Stimulated activated CD8-positive, alpha-beta memory T cell treated with anti-CD3 and anti-CD28 coated beads, Interleukin-12 subunit alpha, Interleukin-12 subunit beta, amount 100 ng/mL, for 24 hours (primary cell): ENCODE results near the gene MAGEH1.
"Not testable (repeated sequence)": the region's sequence is repeated elsewhere in the genome, so short reads cannot be mapped to it uniquely, and the experiment has no call there.

Experiments used
- DNase-seq: peaks from one replicate; pipeline ENCODE4 v3.0.0-alpha.2; 2020; ENCODE audit errors: extremely low read depth

Gene MAGEH1, protein sequence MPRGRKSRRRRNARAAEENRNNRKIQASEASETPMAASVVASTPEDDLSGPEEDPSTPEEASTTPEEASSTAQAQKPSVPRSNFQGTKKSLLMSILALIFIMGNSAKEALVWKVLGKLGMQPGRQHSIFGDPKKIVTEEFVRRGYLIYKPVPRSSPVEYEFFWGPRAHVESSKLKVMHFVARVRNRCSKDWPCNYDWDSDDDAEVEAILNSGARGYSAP

DNA sequence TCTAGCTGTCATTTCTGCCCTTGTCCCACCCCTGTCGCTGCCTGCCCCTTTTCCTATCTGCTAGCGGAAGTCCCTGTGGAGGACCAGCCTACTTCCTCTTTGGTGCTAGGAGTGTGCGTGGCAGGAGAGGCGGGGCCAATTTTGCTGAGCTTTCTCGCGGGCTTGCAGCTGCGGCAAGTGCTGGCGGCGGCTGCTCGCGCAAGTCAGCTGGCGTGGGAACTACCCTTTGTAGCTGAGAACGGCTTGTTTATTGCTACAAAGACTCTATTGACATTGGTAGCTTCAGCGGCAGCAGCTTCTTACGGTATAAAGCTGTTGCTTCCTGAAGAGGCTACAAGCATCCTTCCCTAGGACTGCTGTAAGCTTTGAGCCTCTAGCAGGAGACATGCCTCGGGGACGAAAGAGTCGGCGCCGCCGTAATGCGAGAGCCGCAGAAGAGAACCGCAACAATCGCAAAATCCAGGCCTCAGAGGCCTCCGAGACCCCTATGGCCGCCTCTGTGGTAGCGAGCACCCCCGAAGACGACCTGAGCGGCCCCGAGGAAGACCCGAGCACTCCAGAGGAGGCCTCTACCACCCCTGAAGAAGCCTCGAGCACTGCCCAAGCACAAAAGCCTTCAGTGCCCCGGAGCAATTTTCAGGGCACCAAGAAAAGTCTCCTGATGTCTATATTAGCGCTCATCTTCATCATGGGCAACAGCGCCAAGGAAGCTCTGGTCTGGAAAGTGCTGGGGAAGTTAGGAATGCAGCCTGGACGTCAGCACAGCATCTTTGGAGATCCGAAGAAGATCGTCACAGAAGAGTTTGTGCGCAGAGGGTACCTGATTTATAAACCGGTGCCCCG is at the start of gene MAGEH1:
TSS of gene MAGEH1 (plus strand) at position 138 of the 843 bp plus-strand sequence. CDS start at position 386, 248 bp downstream.
- peak; percentile 57 for DNase-seq

DNA sequence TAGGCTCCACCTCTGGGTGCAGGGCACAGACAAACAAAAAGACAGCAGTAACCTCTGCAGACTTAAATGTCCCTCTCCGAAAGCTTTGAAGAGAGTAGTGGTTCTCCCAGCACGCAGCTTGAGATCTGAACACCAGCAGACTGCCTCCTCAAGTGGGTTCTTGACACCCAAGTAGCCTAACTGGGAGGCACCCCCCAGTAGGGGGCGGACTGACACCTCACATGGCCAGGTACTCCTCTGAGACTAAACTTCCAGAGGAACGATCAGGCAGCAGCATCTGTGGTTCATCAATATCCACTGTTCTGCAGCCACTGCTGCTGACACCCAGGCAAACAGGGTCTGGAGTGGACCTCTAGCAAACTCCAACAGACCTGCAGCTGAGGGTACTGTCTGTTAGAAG is 24.8 kb upstream of the MAGEH1 start:
- DNase-seq, result not testable (repeated sequence)

DNA sequence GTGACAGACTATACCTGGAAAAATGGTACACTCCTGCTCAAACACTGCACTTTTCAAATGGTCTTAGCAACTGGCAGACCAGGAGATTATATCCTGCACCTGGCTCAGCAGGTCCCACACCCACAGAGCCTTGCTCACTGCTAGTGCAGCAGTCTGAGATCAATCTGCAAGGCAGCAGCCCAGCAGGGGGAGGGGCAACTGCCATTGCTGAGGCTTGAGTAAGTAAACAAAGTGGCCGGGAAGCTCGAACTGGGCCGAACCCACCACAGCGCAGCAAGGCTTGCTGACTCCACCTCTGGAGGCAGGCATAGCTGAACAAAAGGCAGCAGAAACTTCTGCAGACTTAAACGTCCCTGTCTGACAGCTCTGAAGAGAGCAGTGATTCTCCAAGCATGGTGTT is 8.5 kb upstream of the MAGEH1 start:
- not testable (repeated sequence) for DNase-seq

DNA sequence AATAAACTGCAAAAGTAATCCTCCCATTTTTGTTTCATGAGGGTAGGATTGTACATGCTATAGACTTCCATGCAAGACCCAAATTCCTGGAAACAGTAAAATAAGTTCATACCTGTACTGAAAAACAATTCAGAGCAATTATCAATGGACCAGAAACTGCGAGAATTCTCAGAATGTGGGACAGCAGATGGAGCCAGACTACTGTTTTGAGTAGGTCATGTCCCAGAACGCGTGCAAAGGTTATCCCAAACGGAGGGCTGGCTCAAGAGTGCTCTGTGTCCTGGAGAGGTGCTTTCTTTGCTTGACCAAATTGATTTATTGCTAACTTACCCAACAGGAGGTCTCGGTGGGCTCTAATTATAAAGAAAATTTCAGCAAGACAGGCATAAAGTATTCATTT is 1.7 kb upstream of the MAGEH1 start:
- no peak for DNase-seq

DNA sequence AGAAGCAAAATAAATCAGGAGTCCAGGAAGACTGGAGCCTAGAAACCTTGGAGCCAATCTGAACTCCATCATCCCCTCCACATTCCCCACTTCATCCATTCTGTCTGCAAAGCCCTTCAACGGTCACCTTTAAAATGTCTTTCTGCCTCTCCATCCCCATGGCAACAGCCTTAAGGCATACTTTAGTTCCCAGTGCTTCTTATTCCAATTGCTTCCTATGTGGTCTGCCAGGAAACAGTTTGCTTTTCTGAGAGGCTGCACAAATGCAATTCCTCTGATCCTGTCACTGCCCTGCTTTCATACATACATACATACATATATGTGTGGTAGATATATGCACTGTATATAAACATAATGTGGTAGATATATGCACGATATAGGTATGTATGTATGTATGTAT is 786 bp upstream of the MAGEH1 start:
- DNase-seq, result no peak

DNA sequence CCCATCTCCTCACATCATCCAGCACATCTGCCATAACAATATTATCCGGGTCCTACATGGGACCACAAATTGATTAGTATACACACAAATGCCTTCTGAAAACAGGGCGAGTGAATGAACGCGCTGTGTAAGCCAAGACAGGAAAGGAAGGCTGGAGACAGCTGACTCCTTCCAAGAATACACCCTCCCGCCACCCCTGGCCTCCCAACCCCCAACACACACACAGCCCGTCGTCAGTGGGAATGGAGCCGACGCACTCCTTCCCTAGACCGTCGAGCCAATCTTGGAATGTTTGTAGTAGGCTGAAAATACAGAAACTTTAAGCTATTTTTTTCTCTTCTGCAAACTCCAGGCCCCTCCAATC is 319 bp upstream of the MAGEH1 start:
- no peak for DNase-seq

DNA sequence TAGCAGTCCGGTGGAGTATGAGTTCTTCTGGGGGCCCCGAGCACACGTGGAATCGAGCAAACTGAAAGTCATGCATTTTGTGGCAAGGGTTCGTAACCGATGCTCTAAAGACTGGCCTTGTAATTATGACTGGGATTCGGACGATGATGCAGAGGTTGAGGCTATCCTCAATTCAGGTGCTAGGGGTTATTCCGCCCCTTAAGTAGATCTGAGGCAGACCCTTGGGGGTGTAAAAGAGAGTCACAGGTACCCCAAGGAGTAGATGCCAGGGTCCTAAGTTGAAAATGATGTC is 852 bp downstream of the MAGEH1 start:
- DNase-seq, result no peak

DNA sequence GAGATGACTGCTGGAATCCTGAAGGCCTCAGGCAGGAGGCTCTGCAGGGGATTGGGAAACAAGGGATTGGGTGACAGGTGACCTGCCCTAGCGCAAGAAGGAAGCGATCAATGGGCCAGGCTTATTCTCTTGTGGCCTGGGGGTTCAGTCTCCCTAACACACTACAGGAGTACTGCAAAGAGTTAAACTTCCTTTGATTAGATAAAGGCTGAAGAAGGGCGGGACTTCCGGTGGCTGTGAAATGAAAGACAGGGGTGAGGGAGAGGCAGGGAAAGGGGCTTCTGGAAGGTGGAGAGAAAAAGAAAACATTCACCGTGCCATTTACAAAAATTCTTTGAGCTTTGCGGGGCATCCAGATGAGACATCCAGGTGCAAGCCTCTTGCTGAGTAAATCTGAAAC is 3.8 kb downstream of the MAGEH1 start:
- DNase-seq, result not testable (repeated sequence)

DNA sequence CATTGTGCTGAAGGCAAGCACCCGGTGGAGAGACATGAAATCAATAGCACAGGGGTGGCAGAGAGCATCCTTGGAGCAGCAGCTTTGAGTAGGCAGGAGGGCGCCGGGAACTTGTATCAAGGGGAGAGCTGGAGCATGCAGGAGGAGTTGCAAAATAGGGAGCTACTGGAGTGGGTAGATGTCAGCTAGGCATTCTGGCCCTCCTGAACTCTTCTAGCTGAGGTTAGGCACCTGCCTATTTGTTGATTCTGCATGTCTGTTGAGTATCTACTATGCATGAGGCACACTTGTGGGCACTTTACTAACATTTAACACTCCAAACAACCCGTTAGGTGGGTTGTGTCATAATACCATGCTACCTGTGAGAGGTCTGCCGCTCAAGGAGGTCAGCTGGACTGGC is 7.5 kb downstream of the MAGEH1 start:
- not testable (repeated sequence) for DNase-seq

DNA sequence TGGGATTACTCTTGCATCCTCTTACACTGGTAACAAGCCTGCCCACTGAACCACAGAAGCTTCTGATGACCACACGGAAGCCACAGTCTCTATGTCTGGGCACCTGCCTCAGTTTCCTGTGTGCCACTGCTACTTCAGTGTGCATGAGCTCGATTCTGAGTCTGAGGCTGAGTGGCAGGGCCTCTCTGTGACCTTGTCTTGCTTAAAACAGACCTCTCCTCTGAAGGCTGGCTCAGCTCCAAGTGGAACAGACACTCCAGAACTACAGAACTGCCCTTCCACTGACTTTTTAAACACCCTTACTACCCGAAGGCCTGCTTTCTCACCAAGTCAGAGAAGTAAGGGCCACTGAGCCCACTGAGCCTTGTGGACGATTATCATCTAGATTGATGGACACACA is 8.0 kb downstream of the MAGEH1 start:
- DNase-seq, result not testable (repeated sequence)

DNA sequence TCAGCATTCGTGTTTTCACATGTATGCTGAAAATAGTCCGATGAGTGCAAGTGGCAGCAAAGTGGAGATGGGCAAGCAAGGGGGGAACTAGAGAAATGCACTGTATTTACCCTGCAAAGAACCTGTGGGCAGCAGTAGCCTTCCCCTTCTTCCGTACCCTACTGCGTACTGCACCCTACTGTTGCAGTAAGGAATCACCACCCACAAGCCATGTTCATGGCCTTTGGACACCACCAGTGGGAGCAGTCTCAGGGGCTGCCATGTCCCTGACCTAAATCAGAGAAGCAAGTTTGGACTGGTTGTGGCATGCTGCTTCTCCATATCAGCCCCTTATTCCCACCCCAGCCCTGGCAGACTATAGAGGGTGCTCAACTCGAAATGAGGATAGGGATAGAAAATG is 12.1 kb downstream of the MAGEH1 start:
- DNase-seq, result not testable (repeated sequence)

DNA sequence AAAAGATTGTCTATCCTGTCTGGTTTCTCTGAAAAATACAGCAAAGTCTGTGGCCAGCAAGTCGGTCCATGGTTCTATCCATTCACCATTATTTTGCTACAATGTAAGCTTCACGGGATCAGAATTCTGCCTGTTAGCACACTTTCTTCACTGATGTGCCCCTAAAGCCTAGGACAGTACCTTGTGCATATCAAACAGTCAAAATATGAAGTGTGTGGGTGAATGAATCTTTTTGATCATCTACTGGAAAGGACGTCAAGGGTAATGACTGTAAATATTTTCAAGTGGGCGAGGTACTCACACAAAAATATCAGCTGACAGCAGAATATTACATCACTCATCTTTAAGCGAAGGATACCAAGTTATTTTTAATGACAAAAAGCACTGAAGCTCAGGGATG is 13.2 kb downstream of the MAGEH1 start:
- DNase-seq, result not testable (repeated sequence)

DNA sequence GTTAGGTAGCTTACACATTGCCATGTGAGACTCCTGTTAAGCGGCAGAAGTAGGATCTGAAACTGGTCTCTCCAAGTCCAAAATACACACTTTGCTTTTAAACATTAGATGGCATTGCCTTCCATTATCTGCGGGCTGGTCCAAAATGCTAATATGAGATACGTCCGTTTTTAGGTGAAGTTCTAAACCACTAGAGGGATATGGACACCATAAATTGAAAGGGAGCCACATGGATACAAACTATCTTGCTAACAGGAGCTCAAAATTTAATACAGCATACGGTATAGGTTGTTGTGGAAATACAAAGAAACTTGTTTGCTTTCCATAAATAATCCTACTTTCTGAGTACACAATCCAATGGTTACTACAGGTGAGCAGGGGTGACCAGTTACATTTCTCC is 13.9 kb downstream of the MAGEH1 start:
- not testable (repeated sequence) for DNase-seq

DNA sequence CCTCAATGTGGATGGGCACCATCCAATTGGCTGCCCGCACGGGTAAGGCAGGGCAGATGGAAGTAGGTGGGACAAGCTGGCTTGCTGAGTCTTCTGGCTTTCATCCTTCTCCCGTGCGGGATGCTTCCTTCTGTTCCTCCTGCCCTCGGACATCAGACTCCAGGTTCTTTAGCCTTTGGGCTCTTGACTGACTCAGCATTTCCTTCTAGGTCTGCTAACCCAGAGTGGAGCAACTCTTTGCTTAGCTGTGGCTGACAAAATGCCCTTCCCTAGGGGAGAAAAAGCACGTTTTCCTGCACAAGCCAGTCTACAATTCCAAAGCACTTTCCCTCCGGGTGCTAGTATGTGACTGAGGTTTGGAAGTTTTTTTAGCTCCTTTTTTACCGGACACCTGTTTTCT is 28.0 kb downstream of the MAGEH1 start:
- DNase-seq, result not testable (repeated sequence)

DNA sequence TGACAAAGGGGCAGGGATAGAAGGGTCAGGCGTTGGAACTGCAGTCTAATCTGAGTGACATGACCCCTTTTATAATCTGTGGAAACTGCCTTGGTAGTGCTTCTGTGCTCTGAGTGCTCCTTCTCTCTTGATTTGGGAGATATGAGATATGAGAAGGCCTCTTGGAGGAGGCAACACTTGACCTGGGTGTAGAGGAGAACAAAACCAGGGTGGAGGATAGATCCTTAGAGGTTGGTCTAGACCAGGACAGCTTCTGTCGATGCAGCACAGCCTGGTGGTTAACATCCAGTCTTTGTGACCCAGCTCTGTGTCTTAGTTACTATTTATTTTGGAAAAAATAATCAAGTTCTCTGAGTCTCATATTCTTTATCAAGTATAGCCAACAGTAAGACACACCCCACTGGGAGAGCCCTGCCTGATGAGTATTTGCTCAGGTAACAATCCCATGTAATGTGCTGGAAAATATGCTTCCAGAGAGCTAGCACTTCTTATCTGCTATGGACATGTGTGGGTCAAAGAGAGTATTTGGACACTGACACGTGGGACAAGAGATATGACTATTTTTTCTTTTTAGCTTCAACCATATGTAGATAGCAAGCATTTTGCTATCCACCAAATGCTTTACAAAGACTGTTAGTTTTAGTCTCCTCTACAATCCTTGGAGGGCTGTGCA is 28.6 kb downstream of the MAGEH1 start:
- DNase-seq, result no peak

DNA sequence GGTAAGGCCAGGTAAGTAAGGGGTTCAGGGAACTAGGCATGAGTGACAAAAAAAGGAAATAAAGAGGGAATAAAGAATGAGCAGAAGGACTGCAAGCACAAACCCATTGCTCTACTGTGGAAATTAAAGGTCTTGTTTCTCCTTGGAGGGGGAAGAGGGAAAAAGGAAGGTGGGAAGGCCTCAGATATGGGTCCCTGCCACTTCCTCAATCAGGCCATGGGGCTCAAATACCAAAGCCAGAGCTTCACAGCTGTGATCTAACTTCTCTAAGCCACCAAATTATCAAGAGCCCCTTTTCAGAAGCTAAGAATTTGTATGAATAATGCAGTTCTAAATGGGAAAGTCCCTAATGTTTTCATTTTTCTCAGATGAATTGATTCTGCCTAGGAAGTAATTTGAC is 33.0 kb downstream of the MAGEH1 start:
- no peak for DNase-seq

DNA sequence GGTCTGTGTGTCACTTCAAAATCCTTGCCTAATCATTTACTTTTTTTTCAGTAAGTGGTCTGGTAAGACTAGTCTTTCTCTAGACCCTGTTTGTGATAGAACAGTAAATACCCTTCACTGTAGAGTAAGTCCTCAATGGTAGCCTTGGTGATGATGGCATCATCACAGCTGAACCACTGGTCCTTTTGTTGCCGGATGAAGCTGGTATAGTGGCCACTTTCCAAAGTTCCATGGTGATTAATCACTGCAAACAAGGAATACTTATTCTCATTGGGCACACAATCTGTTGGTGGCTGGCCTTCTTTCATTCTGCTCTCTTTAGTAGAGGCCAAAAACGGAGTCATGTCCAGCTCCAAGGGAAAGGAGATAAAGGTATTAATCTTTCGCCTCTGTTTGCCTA is 34.8 kb downstream of the MAGEH1 start:
- no peak for DNase-seq

DNA sequence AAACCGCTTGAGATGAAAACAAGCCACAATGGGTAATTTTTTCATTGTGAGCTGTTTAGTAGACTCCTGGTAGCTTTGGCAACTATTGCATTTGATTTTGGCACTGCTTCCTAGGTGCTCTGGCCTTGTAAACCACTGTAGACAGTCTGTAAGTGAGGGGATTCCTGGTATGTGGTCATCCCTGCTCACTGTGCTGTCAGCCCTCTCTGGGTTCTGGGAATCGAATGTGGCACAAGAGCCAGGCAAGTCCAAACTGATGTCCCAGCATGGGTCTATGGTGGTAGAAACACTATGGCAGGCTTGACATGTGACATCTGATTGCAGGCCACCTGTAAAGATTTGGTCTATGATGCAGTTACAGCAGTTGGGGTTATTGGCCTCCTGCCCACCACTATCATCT is 35.2 kb downstream of the MAGEH1 start:
- no peak for DNase-seq

DNA sequence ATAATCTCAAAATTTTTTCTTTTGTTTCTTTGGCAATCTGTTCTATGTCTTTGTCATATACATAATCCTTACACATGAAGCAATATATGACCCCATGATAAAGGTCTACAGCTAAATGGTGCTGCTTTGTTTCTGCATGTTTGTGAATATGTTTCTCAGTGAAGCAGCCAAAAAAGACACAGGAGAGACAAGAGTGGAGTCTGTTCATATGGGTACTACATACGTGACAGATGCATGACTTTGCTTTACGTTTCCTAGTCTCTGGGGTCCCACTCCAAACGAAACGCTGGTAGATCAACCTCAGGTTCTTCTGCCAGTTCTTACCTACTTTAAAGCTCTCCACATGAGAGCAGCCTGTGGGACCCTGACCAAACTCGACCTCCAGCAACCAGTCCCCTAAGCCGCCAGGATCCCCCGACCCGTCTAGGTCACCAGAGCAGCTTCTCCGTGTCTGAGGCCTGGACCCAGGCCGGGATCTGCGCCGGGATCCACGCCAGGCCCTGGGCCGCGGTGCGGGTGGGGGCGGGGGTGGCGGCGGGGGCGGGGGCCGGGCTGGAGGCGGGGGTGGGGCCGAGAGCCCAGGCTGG is 36.2 kb downstream of the MAGEH1 start:
- no peak for DNase-seq

DNA sequence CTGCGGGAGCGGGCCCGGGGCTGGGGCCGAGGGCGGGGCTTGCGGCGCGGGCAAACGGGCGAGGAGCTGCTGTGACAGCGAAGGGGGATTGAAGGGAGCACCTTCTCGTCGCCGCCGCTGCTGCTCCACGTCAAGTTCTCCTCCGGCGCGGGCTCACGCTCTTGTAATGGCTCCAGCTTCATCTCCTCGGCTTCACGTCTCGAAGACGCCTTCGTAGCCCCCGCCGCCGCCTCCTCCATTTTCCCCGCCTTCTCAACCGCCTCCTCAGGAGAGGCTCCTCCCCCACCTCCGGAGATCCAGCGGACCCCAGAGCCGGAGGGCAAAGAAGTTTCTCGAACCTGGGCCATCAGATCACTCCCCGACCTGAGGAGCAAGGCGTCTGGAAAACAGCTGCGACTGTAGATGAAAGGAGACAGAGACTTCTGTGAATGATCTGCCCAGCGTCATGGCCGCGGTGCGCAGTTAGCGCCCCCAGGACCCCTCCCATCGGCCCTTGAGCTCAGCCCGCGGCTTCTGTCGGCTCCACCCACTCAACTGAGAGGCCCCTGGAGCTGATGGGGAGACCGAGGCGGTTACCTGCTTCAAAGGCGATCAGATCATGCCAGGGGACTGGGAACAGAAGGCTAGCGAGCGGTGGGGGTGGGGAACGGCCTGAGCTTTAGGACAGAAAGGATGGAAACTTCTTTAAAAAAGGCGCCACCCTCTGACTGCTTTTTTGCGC is 36.8 kb downstream of the MAGEH1 start:
- peak; percentile 20 for DNase-seq

DNA sequence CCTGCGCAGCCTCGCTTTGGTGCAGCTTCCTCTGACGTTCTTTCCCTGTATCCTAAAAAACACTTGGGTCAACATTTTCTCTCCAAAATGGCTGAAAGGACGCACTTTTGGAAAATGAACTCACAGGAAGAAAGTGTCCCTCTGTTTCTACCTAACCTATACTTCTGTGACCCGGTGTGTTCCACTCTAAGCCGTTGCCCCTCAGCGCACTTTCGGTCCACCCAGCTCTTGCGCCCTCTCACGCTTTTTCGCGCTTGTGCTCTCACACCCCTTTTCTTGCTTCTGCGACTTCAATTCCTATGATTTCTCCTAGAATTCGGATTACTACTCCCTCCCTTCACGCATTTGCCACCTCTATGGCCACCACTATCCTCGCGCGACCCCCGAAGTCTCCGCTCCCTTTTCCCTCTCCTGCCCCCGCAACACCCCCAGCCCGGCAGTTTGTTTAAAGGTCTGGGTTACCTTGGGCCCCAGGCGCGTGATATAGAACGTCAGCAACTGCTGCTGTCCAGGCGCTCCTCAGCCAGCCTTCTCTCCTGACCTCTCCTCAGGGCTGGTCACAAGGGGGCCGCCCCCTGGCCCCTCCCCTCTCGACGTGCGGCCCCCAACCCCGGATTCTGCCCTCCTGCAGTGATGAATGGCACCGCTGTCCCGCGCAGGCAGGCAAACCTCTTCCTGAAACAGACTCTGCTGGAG is 37.5 kb downstream of the MAGEH1 start, which contains the start of gene USP51:
TSS of gene USP51 (minus strand) at position 535 of the 696 bp plus-strand sequence. CDS start 909 bp downstream, outside the sequence.
- no peak for DNase-seq
